IMR-90 (cell line): ENCODE results near the gene HNRNPC. TPM values are rescaled to one million over a fixed set of nuclear protein-coding genes. Genes with fewer than 3 reads are reported as not detected.

ENCODE experiments used
- ATAC-seq: fragments of 200-7000 bp; cut with Tn5 transposase; 2 replicates; pipeline ENCODE4 v1.9.1; 2020; ENCODE audit warnings: low read depth, mild to moderate bottlenecking, moderate library complexity
- BruUV-seq: library from RNA; stranded (reverse); fragments of 400-500 nt; replicated peaks from 2 replicates; lab custom pipeline; 2021; lab: Mats Ljungman, UMichigan
- CTCF ChIA-PET: fragments of 300-600 bp; formaldehyde crosslinking; extraction: SDS; loops from one replicate; lab custom pipeline; 2021; ENCODE audit warnings: antibody characterized with exemption; lab: Yijun Ruan, JAX
- POLR2A ChIA-PET: fragments of 300-600 bp; sonication (Branson Sonifier 250); formaldehyde crosslinking; loops from one replicate; lab custom pipeline; 2022; ENCODE audit warnings: antibody characterized with exemption; ENCODE audit not compliant: unreplicated experiment; lab: Charles Lee
- DNase-seq: peaks from one replicate; pipeline ENCODE4 v3.0.0; 2013
- H2AFZ ChIP-seq: replicated peaks from 2 replicates; pipeline ENCODE3; 2013; ENCODE audit warnings: low read length, mild to moderate bottlenecking; ENCODE audit not compliant: poor library complexity
- H2AK5ac ChIP-seq: 2 replicates; pipeline ENCODE4 v1.6.1; 2013; ENCODE audit warnings: low read depth, low read length, inconsistent platforms
- H2AK9ac ChIP-seq: replicated peaks from 2 replicates; pipeline ENCODE3; 2013; ENCODE audit warnings: mild to moderate bottlenecking, low read depth, low read length, moderate library complexity; ENCODE audit not compliant: poor library complexity
- H2BK120ac ChIP-seq: 2 replicates; pipeline ENCODE4 v1.6.1; 2013; ENCODE audit warnings: low read depth, low read length, inconsistent platforms
- H2BK15ac ChIP-seq: 3 replicates; pipeline ENCODE4 v1.6.1; 2013; ENCODE audit warnings: low read depth, low read length, inconsistent platforms
- H2BK20ac ChIP-seq: 2 replicates; pipeline ENCODE4 v1.6.1; 2013; ENCODE audit warnings: low read depth, mild to moderate bottlenecking, inconsistent platforms, low read length, moderate library complexity
- H2BK5ac ChIP-seq: 2 replicates; pipeline ENCODE4 v1.6.1; 2013; ENCODE audit warnings: mild to moderate bottlenecking, low read depth, low read length, inconsistent platforms; ENCODE audit not compliant: poor library complexity, severe bottlenecking
- H3K14ac ChIP-seq: replicated peaks from 2 replicates; pipeline ENCODE4 v1.6.1; 2013; ENCODE audit warnings: low read depth, low read length, inconsistent platforms
- H3K18ac ChIP-seq: 2 replicates; pipeline ENCODE4 v1.6.1; 2013; ENCODE audit warnings: low read depth, low read length, control low read depth
- H3K23ac ChIP-seq: 2 replicates; pipeline ENCODE4 v1.6.1; 2013; ENCODE audit warnings: low read depth, low read length, inconsistent platforms
- H3K27ac ChIP-seq: 2 replicates; pipeline ENCODE4 v1.5.1; 2013; ENCODE audit warnings: mild to moderate bottlenecking, control low read depth, low read length; ENCODE audit not compliant: insufficient read depth
- H3K27me3 ChIP-seq: 2 replicates; pipeline ENCODE4 v1.6.1; 2013; ENCODE audit warnings: low read length; ENCODE audit not compliant: control insufficient read depth, insufficient read depth
- H3K36me3 ChIP-seq: 2 replicates; pipeline ENCODE4 v1.6.1; 2013; ENCODE audit warnings: low read length, mixed read lengths; ENCODE audit not compliant: control insufficient read depth, insufficient read depth
- H3K4ac ChIP-seq: 2 replicates; pipeline ENCODE4 v1.6.1; 2013; ENCODE audit warnings: low read depth, low read length, inconsistent platforms
- H3K4me1 ChIP-seq: 2 replicates; pipeline ENCODE4 v1.6.1; 2013; ENCODE audit warnings: low read length, mixed read lengths; ENCODE audit not compliant: control insufficient read depth, insufficient read depth
- H3K4me2 ChIP-seq: 2 replicates; pipeline ENCODE4 v1.6.1; 2013; ENCODE audit warnings: low read depth, mild to moderate bottlenecking, control low read depth, low read length, moderate library complexity
- H3K4me3 ChIP-seq: 2 replicates; pipeline ENCODE4 v1.5.1; 2013; ENCODE audit warnings: low read depth, mild to moderate bottlenecking, control low read depth, low read length, moderate library complexity; ENCODE audit not compliant: insufficient read depth
- H3K56ac ChIP-seq: 2 replicates; pipeline ENCODE4 v1.6.1; 2013; ENCODE audit warnings: low read length, inconsistent platforms; ENCODE audit not compliant: insufficient read depth; ENCODE audit errors: extremely low read depth
- H3K79me1 ChIP-seq, 2 experiments: 2 replicates each; pipeline ENCODE4 v1.6.1; 2013; ENCODE audit warnings: low read length in 2 of 2, inconsistent platforms in 1 of 2, low read depth in 1 of 2
- H3K9ac ChIP-seq: 2 replicates; pipeline ENCODE4 v1.6.1; 2013; ENCODE audit warnings: low read depth, low read length, control low read depth
- H3K9me1 ChIP-seq: 2 replicates; pipeline ENCODE4 v1.6.1; 2013; ENCODE audit warnings: low read length, inconsistent platforms; ENCODE audit not compliant: insufficient read depth
- H3K9me3 ChIP-seq: 2 replicates; pipeline ENCODE4 v1.6.1; 2013; ENCODE audit warnings: low read length; ENCODE audit not compliant: control insufficient read depth, insufficient read depth
- H4K20me1 ChIP-seq: 2 replicates; pipeline ENCODE4 v1.6.1; 2013; ENCODE audit warnings: low read length, inconsistent platforms; ENCODE audit not compliant: insufficient read depth
- H4K5ac ChIP-seq: 2 replicates; pipeline ENCODE4 v1.6.1; 2013; ENCODE audit warnings: mild to moderate bottlenecking, low read depth, low read length, control low read depth
- H4K8ac ChIP-seq, 2 experiments: 2 replicates each; pipeline ENCODE4 v1.6.1; 2013; ENCODE audit warnings: low read depth in 2 of 2, low read length in 2 of 2, control low read depth in 1 of 2, inconsistent platforms in 1 of 2
- H4K91ac ChIP-seq: 2 replicates; pipeline ENCODE4 v1.6.1; 2013; ENCODE audit warnings: low read depth, low read length, inconsistent platforms; ENCODE audit not compliant: insufficient read depth
- BHLHE40 ChIP-seq: fragments of 150-350 bp; IDR thresholded peaks from 2 replicates; pipeline ENCODE4 v1.6.1; 2016; ENCODE audit warnings: mild to moderate bottlenecking, low read depth, low read length
- CHD1 ChIP-seq: IDR thresholded peaks from 2 replicates; pipeline ENCODE4 v1.6.1; 2012; ENCODE audit warnings: low read depth, low read length, improper control_type of control experiment
- CTCF ChIP-seq: conservative IDR thresholded peaks from 2 replicates; pipeline ENCODE4 v1.5.1; 2012; ENCODE audit warnings: mild to moderate bottlenecking, low read depth, low read length, improper control_type of control experiment
- FOS ChIP-seq: fragments of 150-350 bp; IDR thresholded peaks from 2 replicates; pipeline ENCODE4 v1.6.1; 2016; ENCODE audit warnings: low read depth, low read length
- MAFK ChIP-seq: IDR thresholded peaks from 2 replicates; pipeline ENCODE4 v1.6.1; 2012; ENCODE audit warnings: low read depth, low read length, improper control_type of control experiment
- MAZ ChIP-seq: IDR thresholded peaks from 2 replicates; pipeline ENCODE4 v1.6.1; 2012; ENCODE audit warnings: low read depth, mild to moderate bottlenecking, low read length, improper control_type of control experiment, moderate library complexity, borderline replicate concordance
- MXI1 ChIP-seq: IDR thresholded peaks from 2 replicates; pipeline ENCODE4 v1.6.1; 2012; ENCODE audit warnings: low read depth, mild to moderate bottlenecking, low read length, moderate library complexity, borderline replicate concordance
- NFE2L2 ChIP-seq: fragments of 150-350 bp; IDR thresholded peaks from 2 replicates; pipeline ENCODE4 v1.6.1; 2016; ENCODE audit warnings: low read depth, mild to moderate bottlenecking, low read length
- POLR2A ChIP-seq: IDR thresholded peaks from 2 replicates; pipeline ENCODE4 v1.6.1; 2012; ENCODE audit warnings: mild to moderate bottlenecking, low read depth, low read length
- RAD21 ChIP-seq: IDR thresholded peaks from 2 replicates; pipeline ENCODE4 v1.6.1; 2012; ENCODE audit warnings: low read length, improper control_type of control experiment
- RCOR1 ChIP-seq: IDR thresholded peaks from 2 replicates; pipeline ENCODE4 v1.6.1; 2012; ENCODE audit warnings: mild to moderate bottlenecking, low read length, improper control_type of control experiment; ENCODE audit not compliant: insufficient replicate concordance
- RFX5 ChIP-seq: IDR thresholded peaks from 2 replicates; pipeline ENCODE4 v1.8.0; 2012; ENCODE audit warnings: low read depth, mild to moderate bottlenecking, low read length, moderate library complexity
- SMC3 ChIP-seq: fragments of 150-350 bp; IDR thresholded peaks from 2 replicates; pipeline ENCODE4 v1.6.1; 2016; ENCODE audit warnings: low read depth, mild to moderate bottlenecking, antibody characterized with exemption, low read length, moderate library complexity
- WGBS, 2 experiments: methylation state at CpG; one replicate each; pipeline versions ENCODE4 v1.1.5 to v1.1.7; 2013; ENCODE audit warnings: missing lambda C conversion rate in 2 of 2; ENCODE audit not compliant: insufficient read length in 1 of 2; ENCODE audit errors: extremely low coverage in 2 of 2; 5-methylcytosine and 5-hydroxymethylcytosine counted together
- dilution Hi-C: fragments of 300-500 bp; cut with HindIII; formaldehyde crosslinking; loops from one replicate; pipeline ENCODE4 v1.14.3; 2018; ENCODE audit warnings: low sequenced_read_pairs; ENCODE audit not compliant: unreplicated experiment
- in situ Hi-C: fragments of 300-500 bp; cut with MboI; formaldehyde crosslinking; loops from 3 replicates; pipeline ENCODE4 v1.14.3; 2019; ENCODE audit warnings: low sequenced_read_pairs, inconsistent platforms, mixed read lengths
- intact Hi-C: fragments of 100-400 bp; cut with micrococcal nuclease; formaldehyde crosslinking; loops from 2 replicates; pipeline ENCODE4 v1.10.0; 2022
- polyA plus RNA-seq, 3 experiments: library from polyadenylated mRNA; depleted of rRNA; stranded (reverse); fragments of >200 nt; gene quantifications; 2 replicates each; pipeline ENCODE4 v1.2.3, GENCODE V29; 2012; ENCODE audit warnings: low replicate concordance in 1 of 3
- total RNA-seq: library from RNA; depleted of rRNA; stranded (reverse); fragments of >200 nt; gene quantifications from 2 replicates; pipeline ENCODE4 v1.2.3, GENCODE V29; 2012

Gene HNRNPC
- total and polyA plus RNA-seq, 2 of the 4 experiments (the other 2 are of a cell fraction) = 308 to 615 TPM

- no peak for ATAC-seq
- Histone ChIP-seq H4K5ac (no peak overlapping the region), H2BK5ac (no peak overlapping the region), H3K4me3 (no peak overlapping the region), H3K9me1 (peaks cover 18% of the 10 kb centered on the region), H3K56ac (no peak overlapping the region), H3K79me1 (peaks cover 5 to 36% of the 10 kb centered on the region in 2 experiments; a peak in 3 of 4 replicates), H4K91ac (no peak overlapping the region), H2AFZ (no peak overlapping the region), H2BK20ac (no peak overlapping the region), H2AK9ac (no peak overlapping the region), H2BK120ac (no peak overlapping the region), H4K20me1 (peaks cover 96% of the 10 kb centered on the region), H3K14ac (no peak overlapping the region), H3K27ac (no peak overlapping the region), H2AK5ac (no peak overlapping the region), H3K4ac (no peak overlapping the region), H3K18ac (no peak overlapping the region), H3K9ac (no peak overlapping the region), H3K23ac (no peak overlapping the region), H4K8ac (no peak overlapping the region), H3K36me3 (peaks cover 43% of the 10 kb centered on the region), H3K4me2 (no peak overlapping the region), H2BK15ac (no peak overlapping the region), H3K27me3 (no peaks in the 10 kb centered on the region), H3K9me3 (no peaks in the 10 kb centered on the region), H3K4me1 (peaks cover 7% of the 10 kb centered on the region)
- no TSS peak for BruUV-seq
- TF ChIP-seq POLR2A = no peak
- TF ChIP-seq RFX5 = no peak
- TF ChIP-seq MAZ = no peak
- TF ChIP-seq SMC3 = no peak
- no peak for TF ChIP-seq MAFK
- no peak for TF ChIP-seq FOS
- no peak for TF ChIP-seq RCOR1
- no peak for TF ChIP-seq NFE2L2
- TF ChIP-seq BHLHE40 = no peak
- no peak for TF ChIP-seq RAD21
- TF ChIP-seq CTCF = no peak
- TF ChIP-seq MXI1 = no peak
- no peak for TF ChIP-seq CHD1
- intact Hi-C loops (no loop called here), dilution Hi-C loops (no loop called here), in situ Hi-C loops (no loop called here)
- DNase-seq = no peak
- CTCF ChIA-PET = no interaction called here
- no CpG with 5 or more reads among the region's 2 CpGs for WGBS, 2 experiments
- POLR2A ChIA-PET = no interaction called here
Observed at GRCh38 chr14:21252149-21252548, 17.1 kb downstream of the HNRNPC start.
